HL-60 (cell line): ENCODE data around the gene FOXD2.

Experiments used
- DNase-seq, 2 experiments: peaks; one replicate each; pipeline ENCODE4 v3.0.0-alpha.2; 2010 to 2020; ENCODE audit warnings: low read depth in 1 of 2, low spot score in 1 of 2
- H3K27ac ChIP-seq: fragments of 250-450 bp; sonication (Bioruptor Pico); replicated peaks from 2 replicates; pipeline ENCODE4 v1.5.1; 2020; ENCODE audit warnings: mild to moderate bottlenecking, moderate library complexity
- H3K27me3 ChIP-seq: fragments of 250-450 bp; sonication (Bioruptor Pico); 2 replicates; pipeline ENCODE4 v1.5.1; 2021; ENCODE audit warnings: mild to moderate bottlenecking, moderate library complexity; ENCODE audit not compliant: insufficient read depth, poor library complexity, severe bottlenecking
- H3K4me3 ChIP-seq: replicated peaks from 2 replicates; pipeline ENCODE4 v1.5.1; 2011; ENCODE audit warnings: mild to moderate bottlenecking, control low read depth, low read length; ENCODE audit not compliant: insufficient read depth
- CTCF ChIP-seq: IDR thresholded peaks from one replicate; pipeline ENCODE4 v1.5.1; 2011; ENCODE audit warnings: low read length, control low read depth, inconsistent platforms; ENCODE audit not compliant: insufficient read depth
- GABPA ChIP-seq: IDR thresholded peaks from 2 replicates; pipeline ENCODE4 v1.6.1; 2012; ENCODE audit warnings: low read depth
- POLR2AphosphoS5 ChIP-seq: IDR thresholded peaks from 2 replicates; pipeline ENCODE4 v1.6.1; 2012; ENCODE audit warnings: low read depth
- REST ChIP-seq: IDR thresholded peaks from 2 replicates; pipeline ENCODE4 v1.6.1; 2012; ENCODE audit warnings: low read depth; ENCODE audit not compliant: insufficient replicate concordance
- SPI1 ChIP-seq: IDR thresholded peaks from 2 replicates; pipeline ENCODE4 v1.6.1; 2012; ENCODE audit warnings: low read depth, mild to moderate bottlenecking, borderline replicate concordance

The FOXD2 gene

GRCh38 chr1:47438165-47439016 lies 547 bp downstream of the FOXD2 start:
- Histone ChIP-seq H3K27ac (no peak overlapping the region), H3K4me3 (peak overlapping the region; percentile 58), H3K27me3 (peaks cover 57% of the 10 kb centered on the region)
- TF ChIP-seq REST (no peak), CTCF (no peak), SPI1 (no peak), POLR2AphosphoS5 (no peak), GABPA (no peak)
- peak in 1 of 2 experiments; percentile 28 for DNase-seq

- Histone ChIP-seq H3K4me3 (no peak overlapping the region), H3K27ac (no peak overlapping the region), H3K27me3 (peaks cover 60% of the 10 kb centered on the region)
- no peak for TF ChIP-seq GABPA
- TF ChIP-seq REST: no peak
- no peak for TF ChIP-seq CTCF
- TF ChIP-seq POLR2AphosphoS5: no peak
- no peak for TF ChIP-seq SPI1
- DNase-seq: no peak
These were observed 1.4 kb downstream of the FOXD2 start for GRCh38 chr1:47439017-47439818.

GRCh38 chr1:47439819-47440598 lies 2.2 kb downstream of the FOXD2 start:
- H3K27me3 ChIP-seq: peaks cover 61% of the 10 kb centered on the region
- H3K4me3 ChIP-seq: no peak overlapping the region
- TF ChIP-seq GABPA: no peak
- no peak overlapping the region for H3K27ac ChIP-seq
- no peak for DNase-seq

GRCh38 chr1:47440599-47441081 lies 2.8 kb downstream of the FOXD2 start:
- no peak overlapping the region for H3K4me3 ChIP-seq
- no peak overlapping the region for H3K27ac ChIP-seq
- no peak for DNase-seq
- no peak for TF ChIP-seq SPI1
- TF ChIP-seq GABPA: no peak
- no peak for TF ChIP-seq CTCF
- TF ChIP-seq REST: no peak
- TF ChIP-seq POLR2AphosphoS5: no peak
- peaks cover 65% of the 10 kb centered on the region for H3K27me3 ChIP-seq
